NCI-H82 treated with DMSO at 0.1 percent for 48 hours (cell line): ENCODE results near the gene GHDC.
"Not testable (repeated sequence)": the region's sequence is repeated elsewhere in the genome, so short reads cannot be mapped to it uniquely, and the experiment has no call there.

Experiments
- DNase-seq: peaks from one replicate; lab custom pipeline; 2025; ENCODE audit not compliant: unreplicated experiment; lab: John Stamatoyannopoulos, UW

The GHDC gene

DNA sequence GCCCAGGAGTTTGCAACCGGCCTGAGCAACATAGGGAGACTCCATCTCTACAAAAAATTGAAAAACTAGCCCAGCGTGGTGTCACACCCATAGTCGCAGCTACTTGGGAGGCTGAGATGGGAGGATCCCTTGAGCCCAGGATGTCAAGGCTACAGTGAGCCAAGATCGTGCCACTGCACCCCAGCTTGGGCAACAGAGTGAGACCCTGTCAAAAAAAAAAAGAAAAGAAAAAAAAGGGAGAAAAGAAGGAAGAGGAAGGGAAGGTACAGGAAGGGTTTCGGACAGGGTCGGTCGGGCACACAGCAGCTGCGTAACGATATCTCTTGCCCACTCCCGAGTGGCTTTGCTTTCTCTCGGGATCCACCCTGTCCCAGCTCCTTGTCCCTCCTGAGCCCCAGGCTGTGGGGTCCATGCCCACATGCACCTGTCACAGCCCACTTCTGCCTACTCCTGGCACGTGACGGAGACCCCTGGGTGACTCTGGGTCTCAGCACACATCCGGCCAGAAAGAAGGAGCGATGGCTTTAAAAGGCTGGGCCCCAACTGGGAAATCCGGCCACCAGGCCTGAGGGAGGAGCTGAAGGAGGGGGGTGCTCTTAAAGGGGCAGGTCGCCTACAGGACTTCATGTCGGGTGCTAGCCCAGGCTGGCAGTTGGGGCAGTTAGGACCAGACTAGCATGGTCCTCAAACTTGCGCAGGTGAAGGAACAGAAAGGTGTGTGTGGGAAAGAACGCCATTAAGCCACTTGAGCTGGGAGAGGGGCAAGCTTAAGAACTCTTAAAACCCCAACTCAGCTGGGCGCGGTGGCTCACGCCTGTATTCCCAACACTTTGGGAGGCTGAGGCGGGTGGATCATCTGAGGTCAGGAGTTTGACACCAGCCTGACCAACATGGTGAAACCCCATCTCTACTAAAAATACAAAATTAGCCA, at the start of gene GHDC:
TSS of gene GHDC (minus strand) at position 526 of the 931 bp plus-strand sequence. CDS start 913 bp downstream, outside the sequence.
- DNase-seq: peak; percentile 84

DNA sequence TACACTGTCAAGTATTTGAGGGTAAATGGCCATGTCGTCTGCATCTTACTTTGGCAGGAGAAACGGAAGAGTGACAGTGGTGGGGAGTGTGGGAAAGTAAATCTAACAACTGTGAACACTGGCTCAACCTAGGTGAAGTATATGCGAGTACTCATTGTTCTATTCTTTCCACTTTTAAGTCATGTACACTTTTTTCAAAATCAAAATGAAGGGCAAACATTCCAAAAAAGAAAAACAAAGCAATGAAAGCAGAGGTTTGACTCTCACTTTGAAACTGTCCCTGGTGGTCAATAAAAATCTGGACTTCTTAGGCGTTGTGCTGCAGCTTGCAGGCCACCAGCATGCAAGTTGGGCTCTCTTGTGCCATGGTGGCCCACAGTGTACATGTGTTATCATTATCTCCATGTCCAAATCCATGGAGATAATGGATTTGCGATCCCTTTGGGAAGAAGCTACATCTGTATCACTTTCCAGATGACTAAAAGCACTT, 49.2 kb upstream of the GHDC start:
- DNase-seq: no peak

DNA sequence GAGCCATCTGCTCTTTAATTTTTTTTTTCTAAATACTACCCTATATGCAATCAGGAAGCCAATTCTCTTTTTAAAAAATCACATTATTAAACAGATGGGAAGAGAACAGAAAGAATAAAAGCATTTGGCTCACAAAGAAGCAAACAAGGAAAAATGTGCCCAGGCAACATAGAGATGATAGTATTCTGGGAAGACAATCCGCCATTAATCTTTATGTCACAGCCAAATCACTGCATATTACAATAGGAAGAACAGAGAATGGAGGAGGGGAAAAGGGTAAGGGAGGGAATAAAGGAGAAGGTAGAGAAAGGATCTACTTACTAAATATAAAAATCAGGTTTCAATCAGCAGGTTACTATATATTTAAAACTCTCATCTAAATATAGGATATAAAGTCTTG, 47.6 kb upstream of the GHDC start:
- peak; percentile 36 for DNase-seq

GRCh38 chr17:42240863-42241262, 46.6 kb upstream of the GHDC start:
- not testable (repeated sequence) for DNase-seq

GRCh38 chr17:42240201-42240600, 45.9 kb upstream of the GHDC start:
- no peak for DNase-seq

- DNase-seq: not testable (repeated sequence)
Observed at GRCh38 chr17:42239576-42239975, 45.3 kb upstream of the GHDC start.

GRCh38 chr17:42236760-42237159, 42.5 kb upstream of the GHDC start:
- DNase-seq: no peak

- no peak for DNase-seq
Observed at GRCh38 chr17:42233994-42234393, 39.7 kb upstream of the GHDC start.

- no peak for DNase-seq
Observed at GRCh38 chr17:42233156-42233555, 38.9 kb upstream of the GHDC start.

DNA sequence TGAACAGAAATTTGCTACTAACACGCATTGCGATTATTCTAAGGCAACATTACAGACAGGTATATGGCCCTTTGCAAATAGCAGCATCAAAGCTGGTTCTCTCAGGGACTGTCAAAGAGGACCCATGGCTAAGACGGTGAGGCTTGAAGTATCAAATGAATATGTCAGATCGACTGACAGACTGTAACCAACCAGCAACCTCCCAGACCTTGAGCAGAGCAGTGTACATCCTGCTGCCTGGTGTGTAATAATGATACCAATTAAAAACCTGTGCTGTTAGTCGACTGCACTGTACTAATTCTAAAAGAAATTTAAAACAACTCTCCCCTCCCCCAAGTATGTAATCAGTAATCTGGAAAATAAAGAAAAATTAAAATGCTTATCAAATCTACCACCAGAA, 35.9 kb upstream of the GHDC start:
- no peak for DNase-seq

DNA sequence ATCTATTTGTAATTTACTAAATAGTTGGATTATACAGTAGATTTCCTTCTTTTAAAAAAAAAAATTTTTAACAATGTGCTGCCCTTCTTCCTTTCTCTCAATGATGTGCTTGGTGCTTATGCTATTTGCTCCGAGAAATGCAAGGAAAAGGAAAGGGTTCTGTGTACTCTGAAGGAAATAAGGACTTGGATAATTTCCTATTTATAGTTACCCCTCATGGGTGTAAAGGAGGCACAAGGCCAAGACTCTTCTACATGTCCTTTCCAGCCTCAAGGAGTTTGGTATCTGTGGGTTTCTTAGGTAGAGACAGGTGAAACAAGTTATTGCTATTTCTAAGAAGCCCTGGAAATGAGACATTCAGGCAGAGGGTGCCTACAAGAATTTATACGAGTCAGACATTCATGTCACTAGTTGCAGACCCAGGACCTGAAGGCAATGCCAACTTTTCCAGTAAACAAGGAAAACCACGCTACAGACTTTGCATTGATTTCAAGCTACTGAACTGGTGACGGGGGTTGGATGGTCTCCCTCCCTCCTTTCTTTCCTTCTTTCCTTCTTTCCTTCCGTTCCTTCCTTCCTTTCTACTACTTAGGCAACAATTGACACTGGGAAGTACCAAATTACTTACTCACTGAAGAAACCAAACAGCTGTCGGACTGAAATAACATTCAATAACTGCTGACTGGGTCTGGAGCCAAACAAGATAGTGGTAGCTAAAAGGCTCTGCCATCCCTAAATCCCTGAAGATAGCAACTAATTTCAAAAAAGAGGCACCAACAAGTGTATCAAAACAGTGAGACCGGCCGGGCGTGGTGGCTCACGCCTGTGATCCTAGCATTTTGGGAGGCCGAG, 33.8 kb upstream of the GHDC start:
- no peak for DNase-seq

- no peak for DNase-seq
Observed at GRCh38 chr17:42225646-42226045, 31.4 kb upstream of the GHDC start.

GRCh38 chr17:42224651-42225050, 30.4 kb upstream of the GHDC start:
- no peak for DNase-seq

DNA sequence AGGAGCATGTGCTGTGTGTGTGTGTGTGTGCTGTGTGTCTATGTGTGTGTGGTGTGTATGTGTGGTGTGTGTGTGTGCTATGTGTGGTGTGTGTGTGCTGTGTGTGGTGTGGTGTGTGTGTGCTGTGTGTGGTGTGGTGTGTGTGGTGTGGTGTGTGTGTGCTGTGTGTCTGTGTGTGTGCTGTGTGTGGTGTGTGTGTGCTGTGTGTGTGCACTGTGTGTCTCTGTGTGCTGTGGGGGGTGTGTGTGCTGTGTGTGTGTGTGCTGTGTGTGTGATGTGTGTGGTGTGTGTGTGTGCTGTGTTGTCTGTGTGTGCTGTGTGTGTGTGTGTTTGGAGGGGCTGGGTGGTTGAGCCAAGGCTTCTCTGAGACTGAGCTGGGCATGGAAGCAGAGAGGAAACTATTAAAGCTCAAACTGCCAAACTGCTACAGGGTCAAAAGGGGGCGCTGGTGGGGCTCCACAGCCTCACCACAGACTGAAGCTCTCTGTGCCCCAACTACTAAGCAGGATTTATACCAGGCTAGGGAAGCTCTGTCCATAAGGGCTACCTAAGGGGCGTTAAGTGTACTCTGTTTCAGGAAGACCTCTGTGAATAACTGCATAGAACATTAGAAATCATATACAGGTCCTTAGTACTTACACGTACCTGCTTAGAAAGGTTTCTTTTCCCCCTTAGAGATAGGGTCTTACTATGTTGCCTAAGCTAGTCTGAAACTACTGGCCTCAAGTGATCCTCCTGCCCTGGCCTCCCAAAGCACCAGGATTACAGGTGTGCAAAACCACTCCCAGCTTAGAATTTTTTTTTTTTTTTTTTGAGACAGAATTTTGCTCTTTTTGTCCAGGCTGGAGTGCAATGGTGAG, 27.8 kb upstream of the GHDC start:
- peak; percentile 38 for DNase-seq

DNA sequence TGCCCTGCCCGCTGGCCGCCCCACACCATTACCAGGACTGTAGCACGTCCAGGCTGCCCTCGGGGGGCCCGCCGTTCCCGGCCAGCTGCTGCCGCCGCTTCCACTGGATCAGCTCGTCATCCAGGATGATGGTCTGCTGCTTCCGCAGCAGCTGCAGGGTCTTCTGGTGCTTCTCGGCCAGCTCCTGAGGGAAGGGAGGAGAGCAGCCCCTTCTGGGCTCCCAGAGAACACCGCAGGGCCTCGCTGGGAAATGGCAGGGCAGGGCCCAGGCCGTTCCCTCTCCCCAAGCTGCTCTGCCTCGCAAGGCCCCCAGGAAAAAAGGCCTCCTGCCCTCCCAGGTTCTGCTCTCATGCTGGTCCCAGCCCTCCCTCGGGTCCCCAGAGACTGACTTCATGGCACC, 25.0 kb upstream of the GHDC start:
- DNase-seq: not testable (repeated sequence)

GRCh38 chr17:42214156-42214555, 19.9 kb upstream of the GHDC start:
- DNase-seq: no peak

DNA sequence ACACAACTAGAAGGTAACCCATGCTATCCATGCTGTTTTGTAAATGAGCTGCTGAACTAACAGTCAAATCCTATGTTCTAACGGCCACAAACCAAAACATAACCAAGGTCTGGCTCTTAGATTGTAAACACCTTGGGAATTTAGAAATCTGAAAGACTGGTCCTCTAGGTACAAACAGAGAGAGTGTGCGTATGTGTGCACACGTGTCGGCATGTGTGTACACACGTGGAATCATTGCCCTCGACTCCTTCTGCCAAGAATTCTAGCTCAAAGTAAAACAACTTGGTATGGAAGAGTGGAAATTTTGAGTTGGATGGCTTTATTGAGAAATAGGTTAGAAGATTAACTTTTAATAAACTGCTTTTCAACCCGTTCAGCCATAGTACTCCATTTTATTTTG, 18.1 kb upstream of the GHDC start:
- DNase-seq: no peak

GRCh38 chr17:42211921-42212341, 17.6 kb upstream of the GHDC start:
- DNase-seq: not testable (repeated sequence)

DNA sequence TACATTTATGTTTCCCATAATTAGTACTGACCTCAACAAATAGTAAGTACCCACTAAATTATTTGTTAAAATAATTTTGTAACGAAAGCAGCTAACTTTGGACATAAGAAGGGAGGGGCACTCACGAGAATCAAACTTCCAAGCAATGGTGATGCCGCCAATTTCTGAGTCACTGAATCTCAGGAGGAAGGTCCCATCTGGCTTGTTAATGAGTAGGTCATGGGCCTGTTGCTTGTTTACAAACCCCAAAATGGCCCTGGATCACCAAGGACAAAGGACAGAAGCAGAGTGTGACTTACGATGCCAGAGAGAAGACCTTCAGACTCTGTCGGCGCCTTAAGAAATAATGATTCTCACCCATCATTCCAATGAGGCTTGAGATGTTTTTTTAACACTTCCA, 15.8 kb upstream of the GHDC start:
- no peak for DNase-seq

DNA sequence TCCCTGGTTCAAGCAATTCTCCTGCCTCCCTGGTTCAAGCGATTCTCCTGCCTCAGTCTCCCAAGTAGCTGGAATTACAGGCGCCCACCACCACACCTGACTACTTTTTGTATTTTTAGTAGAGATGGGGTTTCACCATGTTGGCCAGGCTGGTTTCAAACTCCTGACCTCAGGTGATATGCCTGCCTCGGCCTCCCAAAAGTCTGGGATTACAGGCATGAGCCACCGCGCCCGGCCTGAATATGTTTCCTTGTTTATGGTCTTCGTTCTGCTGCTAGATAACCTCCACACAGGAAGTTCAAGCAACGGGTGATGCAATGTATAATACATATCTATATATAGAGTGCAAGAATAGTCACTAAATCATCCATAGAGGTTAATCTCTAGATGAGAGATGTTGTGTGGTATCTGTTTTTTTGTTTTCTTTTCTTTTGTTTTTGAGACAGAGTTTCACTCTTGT, 11.9 kb upstream of the GHDC start:
- not testable (repeated sequence) for DNase-seq

GRCh38 chr17:42203354-42203753, 9.1 kb upstream of the GHDC start:
- no peak for DNase-seq
